Neural crest cell (in vitro differentiated cells): ENCODE data around the gene ALDH2. TPM values are rescaled to one million over a fixed set of nuclear protein-coding genes. Genes with fewer than 3 reads are reported as not detected.

Experiments used
- DNase-seq: peaks from one replicate; pipeline ENCODE4 v3.0.0; 2021; ENCODE audit warnings: low read depth, mixed read lengths, low spot score
- H3K27ac Mint-ChIP-seq: one replicate; pipeline ENCODE4 v1.8.0; 2021; ENCODE audit warnings: mild to moderate bottlenecking, mixed read lengths; ENCODE audit not compliant: unreplicated experiment
- H3K27me3 Mint-ChIP-seq: 2 replicates; pipeline ENCODE4 v1.8.0; 2021; ENCODE audit warnings: low read depth, mild to moderate bottlenecking, mixed read lengths
- H3K36me3 Mint-ChIP-seq: 2 replicates; pipeline ENCODE4 v1.8.0; 2021; ENCODE audit warnings: low read depth, mild to moderate bottlenecking, mixed read lengths
- H3K4me1 Mint-ChIP-seq: 2 replicates; pipeline ENCODE4 v1.8.0; 2021; ENCODE audit warnings: mixed read lengths
- H3K4me3 Mint-ChIP-seq: one replicate; pipeline ENCODE4 v1.8.0; 2021; ENCODE audit warnings: mild to moderate bottlenecking, mixed read lengths
- H3K9me3 Mint-ChIP-seq: 2 replicates; pipeline ENCODE4 v1.8.0; 2021; ENCODE audit warnings: mixed read lengths
- CTCF ChIP-seq: fragments of 200-600 bp; sonication (generic); conservative IDR thresholded peaks from 2 replicates; pipeline ENCODE4 v1.5.0; 2021; ENCODE audit warnings: antibody characterized with exemption, mild to moderate bottlenecking
- total RNA-seq: library from RNA; stranded (reverse); gene quantifications from 2 replicates; pipeline ENCODE4 v1.2.1, GENCODE V29; 2021

Gene ALDH2
- total RNA-seq, 1 donor from 2014 or later = 65.9 TPM

- no peak overlapping the region for H3K27ac Mint-ChIP-seq
- no peaks in the 10 kb centered on the region for H3K9me3 Mint-ChIP-seq
- TF ChIP-seq CTCF = no peak
- no peaks in the 10 kb centered on the region for H3K27me3 Mint-ChIP-seq
- no peaks in the 10 kb centered on the region for H3K4me1 Mint-ChIP-seq
- no peak for DNase-seq
- peaks cover 15% of the 10 kb centered on the region for H3K36me3 Mint-ChIP-seq
- H3K4me3 Mint-ChIP-seq = no peak overlapping the region
These were observed 18.2 kb downstream of the ALDH2 start for GRCh38 chr12:111784953-111785352.

- Mint-ChIP-seq H3K27ac (no peak overlapping the region), H3K4me3 (no peak overlapping the region), H3K9me3 (no peaks in the 10 kb centered on the region), H3K4me1 (no peaks in the 10 kb centered on the region), H3K27me3 (no peaks in the 10 kb centered on the region), H3K36me3 (peaks cover 14% of the 10 kb centered on the region)
- no peak for TF ChIP-seq CTCF
- DNase-seq = no peak
These were observed 18.9 kb downstream of the ALDH2 start for GRCh38 chr12:111785651-111786050.

- no peaks in the 10 kb centered on the region for H3K27me3 Mint-ChIP-seq
- no peak overlapping the region for H3K27ac Mint-ChIP-seq
- TF ChIP-seq CTCF = peak; percentile 36
- no peak overlapping the region for H3K4me3 Mint-ChIP-seq
- H3K9me3 Mint-ChIP-seq = no peaks in the 10 kb centered on the region
- H3K4me1 Mint-ChIP-seq = no peaks in the 10 kb centered on the region
- peaks cover 4% of the 10 kb centered on the region for H3K36me3 Mint-ChIP-seq
- DNase-seq = no peak
These were observed 21.5 kb downstream of the ALDH2 start for GRCh38 chr12:111788178-111788654.

GRCh38 chr12:111789779-111790178 is 23.0 kb downstream of the ALDH2 start:
- Mint-ChIP-seq H3K27me3 (no peaks in the 10 kb centered on the region), H3K36me3 (peaks cover 4% of the 10 kb centered on the region), H3K4me3 (no peak overlapping the region), H3K9me3 (no peaks in the 10 kb centered on the region), H3K4me1 (no peaks in the 10 kb centered on the region), H3K27ac (no peak overlapping the region)
- no peak for TF ChIP-seq CTCF
- no peak for DNase-seq

- DNase-seq = no peak
- H3K27ac Mint-ChIP-seq = no peak overlapping the region
- no peak for TF ChIP-seq CTCF
- H3K36me3 Mint-ChIP-seq = peaks cover 2% of the 10 kb centered on the region
- no peaks in the 10 kb centered on the region for H3K27me3 Mint-ChIP-seq
- no peak overlapping the region for H3K4me3 Mint-ChIP-seq
- H3K9me3 Mint-ChIP-seq = no peaks in the 10 kb centered on the region
- no peaks in the 10 kb centered on the region for H3K4me1 Mint-ChIP-seq
These were observed 24.8 kb downstream of the ALDH2 start for GRCh38 chr12:111791507-111791906.
